Left ventricle myocardium inferior (tissue), 1 donor: ENCODE measurements around the gene FMO5. TPM values are rescaled to one million over a fixed set of nuclear protein-coding genes. Genes with fewer than 3 reads are reported as not detected.
"Not testable (repeated sequence)": the region's sequence is repeated elsewhere in the genome, so short reads cannot be mapped to it uniquely, and the experiment has no call there.

Source experiments
- DNase-seq: peaks from one replicate; pipeline ENCODE4 v3.0.0-alpha.2; 2020
- H3K27ac ChIP-seq: fragments of 200-600 bp; replicated peaks from 2 replicates; pipeline ENCODE4 v1.8.0; 2021
- H3K27me3 ChIP-seq: fragments of 200-600 bp; 2 replicates; pipeline ENCODE4 v1.8.0; 2021; ENCODE audit warnings: low read depth
- H3K36me3 ChIP-seq: fragments of 200-600 bp; 2 replicates; pipeline ENCODE4 v1.8.0; 2021
- H3K4me1 ChIP-seq: fragments of 200-600 bp; 2 replicates; pipeline ENCODE4 v1.8.0; 2021
- H3K4me3 ChIP-seq: fragments of 200-600 bp; 2 replicates; pipeline ENCODE4 v1.8.0; 2021; ENCODE audit warnings: mild to moderate bottlenecking, moderate library complexity
- H3K9me3 ChIP-seq: fragments of 200-600 bp; replicated peaks from 2 replicates; pipeline ENCODE4 v1.8.0; 2021
- intact Hi-C: fragments of 100-400 bp; cut with micrococcal nuclease; formaldehyde crosslinking; loops from one replicate; pipeline ENCODE4 v1.11.0; 2022
- total RNA-seq: library from RNA; stranded (reverse); fragmentation: NEBNext Ultra II Directional; extraction: Animal tissue kit (Norgen Biotek cat#: 25700); gene quantifications from one replicate; pipeline ENCODE4 v1.2.1, GENCODE V29; 2021
- TF ChIP-seq, protein P1 (sequence below): fragments of 200-600 bp; IDR thresholded peaks from 2 replicates; pipeline ENCODE4 v1.8.0; 2021; ENCODE audit warnings: antibody characterized with exemption, mild to moderate bottlenecking, borderline replicate concordance
- donor health status: DM: no; HTN: yes; CAD: no; lungs with severe emphysema.

The FMO5 gene
- total RNA-seq, 1 donor from 2014 or later: 3.2 TPM

DNA sequence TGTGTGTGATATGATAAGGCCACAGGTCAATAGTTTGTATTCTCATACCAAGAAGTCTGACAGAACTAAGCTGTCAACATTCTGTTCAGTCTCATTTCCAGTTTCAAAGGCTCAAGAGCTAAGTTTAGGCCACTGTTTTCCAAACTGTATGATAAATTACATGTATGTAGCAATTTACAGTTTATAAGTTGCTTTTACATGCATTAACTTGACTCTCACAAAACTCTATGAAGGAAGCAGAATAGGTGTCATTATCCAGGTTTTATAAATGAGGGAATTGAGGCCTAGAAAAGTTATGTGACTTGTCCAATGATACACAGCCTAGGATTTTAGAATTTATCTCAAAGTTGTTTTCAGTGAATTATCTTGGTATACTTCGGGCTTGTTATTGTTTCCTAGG is 23.4 kb downstream of the FMO5 start:
- no peaks in the 10 kb centered on the region for H3K27me3 ChIP-seq
- no peaks in the 10 kb centered on the region for H3K4me1 ChIP-seq
- H3K36me3 ChIP-seq: peaks cover 12% of the 10 kb centered on the region
- DNase-seq: no peak
- H3K4me3 ChIP-seq: no peak overlapping the region
- no peaks in the 10 kb centered on the region for H3K9me3 ChIP-seq
- TF ChIP-seq, protein P1, sequence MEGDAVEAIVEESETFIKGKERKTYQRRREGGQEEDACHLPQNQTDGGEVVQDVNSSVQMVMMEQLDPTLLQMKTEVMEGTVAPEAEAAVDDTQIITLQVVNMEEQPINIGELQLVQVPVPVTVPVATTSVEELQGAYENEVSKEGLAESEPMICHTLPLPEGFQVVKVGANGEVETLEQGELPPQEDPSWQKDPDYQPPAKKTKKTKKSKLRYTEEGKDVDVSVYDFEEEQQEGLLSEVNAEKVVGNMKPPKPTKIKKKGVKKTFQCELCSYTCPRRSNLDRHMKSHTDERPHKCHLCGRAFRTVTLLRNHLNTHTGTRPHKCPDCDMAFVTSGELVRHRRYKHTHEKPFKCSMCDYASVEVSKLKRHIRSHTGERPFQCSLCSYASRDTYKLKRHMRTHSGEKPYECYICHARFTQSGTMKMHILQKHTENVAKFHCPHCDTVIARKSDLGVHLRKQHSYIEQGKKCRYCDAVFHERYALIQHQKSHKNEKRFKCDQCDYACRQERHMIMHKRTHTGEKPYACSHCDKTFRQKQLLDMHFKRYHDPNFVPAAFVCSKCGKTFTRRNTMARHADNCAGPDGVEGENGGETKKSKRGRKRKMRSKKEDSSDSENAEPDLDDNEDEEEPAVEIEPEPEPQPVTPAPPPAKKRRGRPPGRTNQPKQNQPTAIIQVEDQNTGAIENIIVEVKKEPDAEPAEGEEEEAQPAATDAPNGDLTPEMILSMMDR: no peak
- no peak overlapping the region for H3K27ac ChIP-seq
- intact Hi-C loops: no loop called here

DNA sequence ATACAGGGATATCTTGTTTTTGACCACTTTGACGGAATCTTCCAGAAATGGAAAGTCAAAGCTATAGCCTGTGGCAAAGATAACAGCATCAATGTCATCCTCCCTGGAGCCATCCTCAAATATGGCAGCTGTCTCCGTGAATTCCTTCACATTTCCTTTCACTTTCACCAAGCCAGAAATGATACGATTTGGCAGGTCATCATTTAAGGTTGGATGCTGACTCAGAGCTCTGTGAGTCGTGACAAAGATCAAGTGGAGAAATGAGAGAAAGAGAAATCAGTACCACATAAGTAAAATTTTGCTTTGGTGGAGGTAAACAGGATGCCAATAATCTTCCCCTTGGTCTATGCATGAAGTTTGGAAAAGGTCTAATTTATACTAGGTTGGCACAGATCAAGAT is 23.9 kb downstream of the FMO5 start:
- peaks cover 12% of the 10 kb centered on the region for H3K36me3 ChIP-seq
- no peaks in the 10 kb centered on the region for H3K4me1 ChIP-seq
- H3K27ac ChIP-seq: no peak overlapping the region
- intact Hi-C loops: no loop called here
- no peaks in the 10 kb centered on the region for H3K27me3 ChIP-seq
- no peaks in the 10 kb centered on the region for H3K9me3 ChIP-seq
- TF ChIP-seq, protein P1: no peak
- H3K4me3 ChIP-seq: no peak overlapping the region
- no peak for DNase-seq

DNA sequence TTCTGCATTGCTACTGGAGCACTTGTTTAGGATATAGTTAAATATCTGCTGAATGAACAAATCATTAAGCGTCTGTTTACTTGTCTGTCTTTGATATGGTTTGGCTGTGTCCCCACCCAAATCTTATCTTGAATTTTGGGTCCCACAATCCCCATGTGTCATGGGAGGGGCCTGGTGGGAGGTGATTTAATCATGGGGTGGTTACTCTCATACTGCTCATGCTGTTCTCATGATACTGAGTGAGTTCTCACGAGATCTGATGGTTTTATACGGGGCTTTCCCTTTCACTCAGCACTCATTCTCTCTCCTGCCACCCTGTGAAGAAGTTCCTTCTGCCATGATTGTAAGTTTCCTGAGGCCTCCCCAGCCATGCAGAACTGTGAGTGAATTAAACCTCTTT is 27.8 kb downstream of the FMO5 start:
- H3K27me3 ChIP-seq, H3K27ac ChIP-seq, H3K4me1 ChIP-seq, DNase-seq, H3K4me3 ChIP-seq, H3K9me3 ChIP-seq, intact Hi-C loops, H3K36me3 ChIP-seq: not testable (repeated sequence)

DNA sequence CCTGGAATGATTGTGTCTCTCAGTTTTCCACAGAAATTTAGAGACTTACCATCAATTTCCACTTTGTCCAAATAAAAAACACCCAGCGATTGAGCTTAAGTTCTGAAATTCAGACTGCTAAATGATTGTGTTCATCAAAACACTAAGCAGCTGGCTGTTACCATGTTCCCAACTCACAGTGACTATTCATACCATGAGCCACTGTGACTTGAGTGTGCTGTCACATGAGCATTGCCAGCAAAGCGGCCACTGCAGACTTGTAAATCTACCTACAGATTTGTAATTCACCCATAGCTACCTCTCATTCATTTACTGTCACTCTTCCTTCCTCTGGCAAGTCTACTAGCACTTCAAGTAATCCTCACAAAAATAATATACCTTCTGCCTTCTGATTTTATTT is 35.6 kb downstream of the FMO5 start:
- H3K9me3 ChIP-seq: peaks cover 5% of the 10 kb centered on the region
- H3K27ac ChIP-seq: no peak overlapping the region
- H3K36me3 ChIP-seq: no peaks in the 10 kb centered on the region
- intact Hi-C loops: no loop called here
- H3K4me3 ChIP-seq: no peak overlapping the region
- H3K27me3 ChIP-seq: no peaks in the 10 kb centered on the region
- no peak for DNase-seq
- H3K4me1 ChIP-seq: no peaks in the 10 kb centered on the region
- TF ChIP-seq, protein P1: no peak

DNA sequence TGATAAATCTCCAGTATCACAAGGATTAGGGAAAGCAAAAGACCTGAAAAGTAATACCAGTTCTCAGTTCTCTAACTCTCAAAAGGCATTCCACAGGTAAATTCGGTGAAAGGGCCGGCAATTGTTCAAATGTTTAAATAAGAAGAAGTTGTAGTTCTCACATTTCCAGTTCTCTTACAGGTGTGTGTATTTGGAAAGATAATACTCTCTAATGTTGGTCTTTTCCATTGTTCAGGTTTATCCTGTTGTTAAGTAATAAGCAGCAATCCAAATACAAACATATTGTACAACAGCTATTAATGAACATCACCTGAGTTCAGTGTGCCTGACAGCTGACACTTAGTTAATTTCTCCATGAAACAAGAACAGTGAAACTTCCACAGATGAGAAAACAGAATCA is 39.7 kb downstream of the FMO5 start:
- intact Hi-C loops: no loop called here
- no peaks in the 10 kb centered on the region for H3K9me3 ChIP-seq
- H3K4me3 ChIP-seq: no peak overlapping the region
- no peak for DNase-seq
- H3K4me1 ChIP-seq: no peaks in the 10 kb centered on the region
- no peaks in the 10 kb centered on the region for H3K36me3 ChIP-seq
- H3K27me3 ChIP-seq: no peaks in the 10 kb centered on the region
- no peak overlapping the region for H3K27ac ChIP-seq
- TF ChIP-seq, protein P1: no peak

DNA sequence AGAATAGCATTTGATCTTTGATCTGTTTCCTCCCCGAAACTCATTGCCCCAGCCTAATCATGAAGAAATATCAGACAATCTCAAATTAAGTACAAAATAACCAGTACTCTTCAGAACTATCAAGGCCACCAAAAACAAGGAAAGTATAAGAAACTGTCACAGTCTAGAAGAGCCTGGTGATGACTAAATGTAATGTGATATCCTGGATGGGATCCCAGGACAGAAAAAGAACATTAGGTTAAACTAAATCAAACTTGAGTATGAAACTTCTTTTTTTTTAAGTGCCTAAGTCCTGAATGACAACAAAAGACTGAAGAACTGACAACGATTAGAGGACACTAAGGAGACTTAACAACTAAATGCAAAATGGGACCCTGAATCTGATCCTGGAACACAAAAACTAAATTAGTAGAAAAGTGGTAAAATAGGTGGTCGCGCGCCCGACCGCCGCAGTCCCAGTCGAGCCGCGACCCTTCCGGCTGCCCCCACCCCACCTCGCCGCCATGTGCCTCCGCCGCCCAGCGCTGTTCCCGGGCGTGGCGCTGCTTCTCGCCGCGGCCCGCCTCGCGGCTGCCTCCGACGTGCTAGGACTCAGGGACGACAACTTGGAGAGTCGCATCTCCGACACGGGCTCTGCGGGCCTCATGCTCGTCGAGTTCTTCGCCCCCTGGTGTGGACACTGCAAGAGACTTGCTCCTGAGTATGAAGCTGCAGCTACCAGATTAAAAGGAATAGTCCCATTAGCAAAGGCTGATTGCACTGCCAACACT is 47.3 kb downstream of the FMO5 start:
- TF ChIP-seq, protein P1: no peak
- Histone ChIP-seq H3K36me3 (peaks cover 13% of the 10 kb centered on the region), H3K4me3 (peak overlapping the region; percentile 32), H3K27ac (no peak overlapping the region), H3K9me3 (no peaks in the 10 kb centered on the region), H3K27me3 (no peaks in the 10 kb centered on the region), H3K4me1 (peaks cover 22% of the 10 kb centered on the region)
- intact Hi-C loops: loop anchor here (5.0 kb wide), 1 partner anchor 65 kb away; the partner anchor contains the start of gene CHD1L
- peak; percentile 13 for DNase-seq
